IPS DF 4.7 (cell line): ENCODE data around the gene JAGN1.
"Not testable (repeated sequence)": the region's sequence is repeated elsewhere in the genome, so short reads cannot be mapped to it uniquely, and the experiment has no call there.

Source experiments
- DNase-seq: peaks from one replicate; pipeline ENCODE4 v3.0.0-alpha.2; 2013; ENCODE audit warnings: low spot score; ENCODE audit errors: extremely low read depth

Gene JAGN1

GRCh38 chr3:9866639-9867038 is 23.8 kb upstream of the JAGN1 start:
- DNase-seq = no peak

GRCh38 chr3:9867106-9867505 is 23.3 kb upstream of the JAGN1 start:
- no peak for DNase-seq

DNA sequence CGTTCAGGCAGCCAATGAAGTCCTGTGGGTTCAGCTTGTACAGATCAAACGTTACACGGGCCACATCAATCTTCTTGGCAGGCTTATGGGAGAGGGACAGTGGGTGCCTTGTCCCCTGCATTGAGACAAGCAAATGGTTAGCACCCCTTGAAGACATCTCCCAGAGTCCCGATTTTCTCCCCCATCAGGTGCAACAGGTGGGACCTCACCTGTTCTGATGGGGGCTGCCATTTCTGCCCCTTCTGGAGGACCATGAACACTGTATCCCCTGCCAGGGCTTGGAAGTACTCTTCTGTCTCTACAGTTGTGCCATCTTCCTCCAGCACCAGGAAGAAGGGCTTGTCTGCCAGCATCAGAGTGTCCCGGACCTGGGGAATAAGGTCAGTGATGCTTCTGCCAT is 20.5 kb upstream of the JAGN1 start:
- DNase-seq = no peak

DNA sequence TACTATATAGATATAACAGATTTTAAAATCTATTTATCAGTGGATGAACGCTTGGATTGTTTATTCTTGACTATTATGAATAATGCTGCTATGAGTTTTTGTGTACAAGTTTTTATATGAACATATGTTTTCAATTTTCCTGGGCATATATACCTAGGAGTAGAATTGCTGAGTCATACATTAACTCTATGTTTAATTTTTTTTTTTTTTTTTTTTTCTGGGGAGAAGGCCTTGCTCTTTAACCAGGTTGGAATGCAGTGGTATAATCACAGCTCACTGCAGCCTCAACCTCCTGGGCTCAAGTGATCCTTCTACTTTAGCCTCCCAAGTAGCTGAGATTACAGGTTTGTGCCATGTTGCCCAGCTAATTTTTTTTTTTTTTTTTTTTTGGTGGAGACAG is 19.4 kb upstream of the JAGN1 start:
- no peak for DNase-seq

- DNase-seq = not testable (repeated sequence)
Measured at GRCh38 chr3:9872067-9872466, 18.3 kb upstream of the JAGN1 start.

GRCh38 chr3:9875448-9875847 is 15.0 kb upstream of the JAGN1 start:
- no peak for DNase-seq

DNA sequence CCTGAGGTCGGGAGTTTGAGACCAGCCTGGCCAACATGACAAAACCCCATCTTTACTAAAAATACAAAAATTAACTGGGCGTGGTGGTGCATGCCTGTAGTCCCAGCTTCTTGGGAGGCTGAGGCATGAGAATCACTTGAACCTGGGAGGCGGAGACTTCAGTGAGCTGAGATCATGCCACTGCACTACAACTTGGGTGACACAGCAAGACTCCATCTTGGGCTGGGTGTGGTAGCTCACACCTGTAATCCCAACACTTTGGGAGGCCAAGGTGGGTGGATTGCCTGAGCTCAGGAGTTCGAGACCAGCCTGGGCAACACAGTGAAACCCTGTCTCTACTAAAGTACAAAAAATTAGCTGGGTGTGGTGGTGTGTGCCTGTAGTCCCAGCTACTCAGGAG is 14.2 kb upstream of the JAGN1 start:
- DNase-seq = not testable (repeated sequence)

DNA sequence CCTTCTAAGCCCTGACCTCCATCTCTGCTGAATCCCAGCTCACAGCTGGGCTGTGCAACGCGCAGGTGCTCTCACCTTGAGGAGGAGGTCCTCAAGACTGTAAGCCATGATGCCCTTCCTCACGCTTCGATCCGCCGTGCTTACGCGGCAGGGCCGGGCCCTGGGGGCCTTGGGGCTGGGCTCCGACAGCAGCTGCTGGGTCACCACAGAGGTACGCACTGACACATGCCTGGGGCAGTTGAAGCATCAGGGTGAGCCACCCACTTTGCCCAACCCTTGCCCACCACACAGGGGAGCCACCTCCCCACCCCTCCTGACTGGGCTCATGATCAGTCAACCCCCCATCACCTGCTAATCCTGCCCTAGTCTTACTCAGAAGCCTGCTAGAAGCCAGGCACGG is 13.4 kb upstream of the JAGN1 start:
- no peak for DNase-seq

DNA sequence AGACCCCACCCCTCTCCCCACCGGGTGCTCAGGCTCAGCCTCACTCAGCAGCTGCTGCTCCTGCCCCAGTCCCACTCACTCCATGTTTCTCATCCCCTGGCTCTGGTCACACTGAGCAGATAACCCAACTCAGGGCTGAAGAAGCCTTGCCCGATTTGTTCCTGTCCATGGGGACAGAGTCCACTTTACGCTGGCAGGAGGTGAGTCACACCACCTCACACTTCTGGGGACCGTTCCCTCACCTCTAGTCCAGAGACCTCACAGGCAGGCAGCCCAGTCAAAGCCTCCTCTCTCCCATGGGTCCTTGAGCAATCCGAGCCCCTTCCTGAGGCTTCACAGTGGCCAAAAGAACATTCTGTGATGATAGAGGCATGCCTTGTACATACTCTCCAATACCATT is 11.7 kb upstream of the JAGN1 start:
- DNase-seq = no peak

DNA sequence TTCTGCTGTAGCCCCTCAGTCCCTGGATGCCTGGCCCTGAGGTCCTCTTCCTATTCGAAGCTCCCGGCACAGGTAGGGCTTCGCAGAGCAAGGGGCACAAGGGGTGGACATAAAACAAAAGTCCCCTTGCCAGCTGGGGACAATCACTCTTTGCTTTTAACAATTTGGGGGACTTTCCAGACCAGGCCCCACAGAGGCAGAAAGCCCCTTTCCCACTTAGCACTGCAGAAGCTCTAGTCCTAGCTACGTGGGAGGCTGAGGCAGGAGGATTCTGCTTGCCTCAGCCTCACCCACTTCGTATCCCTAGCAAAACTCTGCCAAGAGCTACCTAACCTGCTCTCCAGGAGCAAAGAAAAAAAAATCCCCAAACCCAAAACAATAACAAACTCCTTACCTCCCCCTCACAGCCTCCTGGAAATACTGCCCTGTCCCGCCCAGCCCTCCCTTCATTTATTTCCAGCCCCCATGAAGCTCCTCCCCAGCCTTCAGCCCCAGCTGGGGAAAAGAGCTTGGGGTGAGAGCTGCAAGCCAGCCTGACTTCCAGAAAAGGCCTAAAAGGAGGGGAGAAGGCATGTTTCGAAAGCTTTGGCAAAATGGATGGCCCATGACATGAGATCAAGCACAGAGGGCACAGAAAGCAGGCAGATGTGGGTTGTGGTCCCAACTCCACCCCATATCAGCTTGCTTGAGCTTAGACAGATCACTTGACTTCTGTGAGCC is 10.4 kb upstream of the JAGN1 start, which contains the start of gene CIDEC:
CIDEC (minus strand) TSS at position 424 of the 720 bp plus-strand sequence. CDS start 1,767 bp downstream, outside the sequence.
- DNase-seq = no peak

DNA sequence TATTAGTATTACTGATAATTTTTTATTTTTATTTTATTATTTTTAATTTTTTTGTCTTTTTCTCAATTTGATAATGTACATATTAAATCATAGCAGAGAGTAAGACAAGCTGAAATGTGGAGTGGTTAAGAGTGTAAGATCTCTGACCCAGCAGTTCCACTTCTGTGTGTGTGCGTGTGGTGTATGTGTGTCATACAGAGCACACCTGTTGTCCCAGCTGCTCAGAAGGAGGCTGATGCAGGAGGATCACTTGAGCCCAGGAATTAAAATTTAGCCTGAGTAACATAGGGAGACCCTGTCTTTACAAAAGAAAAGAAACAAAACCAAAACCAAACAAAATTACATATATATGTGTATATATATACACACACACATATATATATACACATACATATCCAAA is 9.0 kb upstream of the JAGN1 start:
- DNase-seq = no peak

- no peak for DNase-seq
Measured at GRCh38 chr3:9883706-9884554, 6.5 kb upstream of the JAGN1 start.

DNA sequence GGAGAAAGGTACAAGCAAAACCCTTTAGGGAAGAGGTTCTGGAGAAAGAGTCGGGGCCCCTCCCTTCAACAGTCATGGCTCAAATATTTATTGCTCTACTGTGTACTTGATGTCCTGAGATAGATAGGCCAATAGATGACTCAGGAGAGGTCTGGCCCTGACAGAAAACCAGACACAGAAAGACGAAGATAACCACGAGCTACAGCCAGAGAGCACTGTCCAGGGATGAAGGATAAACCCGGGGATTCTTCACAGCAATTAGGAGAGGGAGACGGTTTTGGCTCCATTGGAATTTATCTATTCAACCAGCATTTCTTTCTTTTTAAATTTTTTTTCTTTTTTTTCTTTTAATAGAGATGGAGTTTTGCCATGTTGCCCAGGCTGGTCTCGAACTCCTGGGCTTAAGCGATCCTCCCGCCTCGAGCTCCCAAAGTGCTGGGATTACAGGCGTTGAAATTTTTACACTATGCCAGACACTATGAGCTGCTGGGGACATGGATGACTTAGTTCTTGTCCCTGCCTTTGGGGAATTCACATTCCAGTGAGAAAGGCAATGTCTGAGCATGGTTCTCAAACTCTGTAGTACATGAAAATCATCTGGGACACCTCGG is 5.8 kb upstream of the JAGN1 start:
- DNase-seq = no peak

GRCh38 chr3:9886328-9886727 is 4.1 kb upstream of the JAGN1 start:
- no peak for DNase-seq

DNA sequence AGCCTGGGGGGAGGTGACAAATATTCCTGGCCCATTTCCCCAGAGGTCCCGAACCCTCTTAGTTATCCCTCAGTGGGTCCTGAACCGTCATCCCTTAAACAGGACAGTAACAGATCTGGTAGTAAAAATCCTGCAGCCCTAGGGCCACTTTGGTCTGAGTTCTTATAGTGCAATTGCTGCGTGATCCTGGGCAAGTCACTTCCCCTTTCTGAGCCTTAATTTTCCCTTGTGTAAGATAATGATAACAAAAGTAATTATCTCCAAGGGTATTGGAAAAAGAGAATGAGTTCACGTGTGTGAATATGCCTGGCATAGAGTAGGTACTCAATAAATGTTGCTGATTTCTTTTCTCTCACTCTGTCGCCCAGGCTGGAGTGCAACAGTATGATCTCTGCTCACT is 2.9 kb upstream of the JAGN1 start:
- DNase-seq = no peak

DNA sequence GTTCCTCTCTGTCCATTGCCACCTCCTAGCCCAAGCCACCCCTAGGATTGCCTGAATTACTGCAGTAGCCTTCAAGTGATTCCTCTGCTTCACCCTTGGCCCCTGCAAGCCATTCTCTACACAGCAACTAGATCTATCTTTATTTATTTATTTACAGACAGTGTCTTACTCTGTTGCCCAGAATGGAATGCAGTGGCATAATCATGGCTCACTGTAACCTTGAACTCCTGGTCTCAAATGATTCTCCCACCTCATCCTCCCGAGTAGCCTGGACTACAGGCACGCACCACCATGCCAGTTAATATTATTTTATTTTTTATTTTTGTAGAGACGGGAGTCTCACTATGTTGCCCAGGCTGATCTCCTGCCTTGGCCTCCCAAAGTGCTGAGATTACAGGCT is 1.9 kb upstream of the JAGN1 start:
- no peak for DNase-seq

DNA sequence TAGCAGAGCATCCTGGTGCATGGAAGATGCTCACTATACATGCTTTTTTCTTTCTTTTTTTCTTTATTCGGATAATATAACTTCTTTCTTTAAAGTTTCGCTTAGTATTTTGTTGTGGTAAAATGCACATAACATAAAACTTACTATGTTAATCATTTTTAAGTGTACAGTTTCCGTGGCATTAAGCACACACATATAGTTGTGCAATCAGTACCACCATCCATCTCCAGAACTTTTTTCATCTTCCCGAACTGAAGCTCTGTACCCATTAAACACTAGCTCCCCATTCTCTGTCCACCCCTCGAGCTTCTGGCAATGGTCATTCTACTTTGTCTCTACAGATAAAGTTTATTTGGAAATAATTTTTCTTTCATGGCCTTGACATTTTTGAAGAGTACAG is 1.0 kb upstream of the JAGN1 start:
- DNase-seq = no peak

GRCh38 chr3:9891072-9891622 is 737 bp downstream of the JAGN1 start:
- DNase-seq = no peak

DNA sequence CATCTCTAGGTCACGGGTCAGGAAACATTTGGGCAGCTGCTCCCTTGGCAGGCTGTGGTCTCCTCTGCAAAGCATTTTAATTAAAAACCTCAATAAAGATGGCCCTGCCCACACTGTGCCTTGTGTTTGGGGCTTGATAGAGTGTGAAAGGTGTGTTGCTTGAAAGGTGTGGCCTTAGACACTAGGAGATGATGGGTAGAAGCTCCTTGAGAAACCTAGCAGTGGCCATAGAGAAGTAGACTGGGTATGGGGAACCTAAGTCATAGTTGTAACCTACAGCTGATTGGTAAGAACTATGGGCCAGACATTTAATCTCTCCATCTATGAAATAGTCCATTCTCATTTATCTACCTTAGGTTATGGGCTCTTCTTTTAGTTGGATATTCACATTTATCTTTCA is 3.3 kb downstream of the JAGN1 start:
- DNase-seq = no peak

- DNase-seq = not testable (repeated sequence)
Measured at GRCh38 chr3:9895715-9896114, 5.3 kb downstream of the JAGN1 start.

GRCh38 chr3:9896755-9897407 is 6.5 kb downstream of the JAGN1 start:
- not testable (repeated sequence) for DNase-seq
